Measurements from ENCODE around the gene FAM107B.

GRCh38 chr10:14470920-14471319, 303.8 kb downstream of the FAM107B start:
- TF ChIP-seq CTCF (IDR thresholded peaks at IDR 0.05; ENCODE audit: poor library complexity) (no peak), EZH2 (IDR thresholded peaks at IDR 0.05; ENCODE audit: borderline replicate concordance) (no peak)

All from hepatocyte (in vitro differentiated cells).